Measurements from ENCODE around the gene RAD51B. TPM values are rescaled to one million over a fixed set of nuclear protein-coding genes. Genes with fewer than 3 reads are reported as not detected.
A peak's percentile ranks its signal among the peaks of the same experiment; 100 is the strongest.

RAD51B gene
- polyA plus RNA-seq, 1 donor (not counting 4 experiments of a cell fraction or from before 2014, with no cell fraction given) = 13.3 TPM

- Histone ChIP-seq H2AFZ (ENCODE audit: control insufficient read depth, low read length) (no peak overlapping the region), H3K27me3 (ENCODE audit: control insufficient read depth, extremely low read depth, insufficient read depth, low read length) (no peaks in the 10 kb centered on the region), H3K27ac (ENCODE audit: control insufficient read depth, insufficient read depth, low read length) (no peak overlapping the region), H3K4me1 (ENCODE audit: control insufficient read depth, extremely low read depth, insufficient read depth, low read length) (peaks cover 27% of the 10 kb centered on the region), H4K20me1 (ENCODE audit: control insufficient read depth, extremely low read depth, insufficient read depth, low read length) (no peaks in the 10 kb centered on the region), H3K9me1 (ENCODE audit: control insufficient read depth, extremely low read depth, insufficient read depth, low read length) (no peaks in the 10 kb centered on the region), H3K79me2 (ENCODE audit: control insufficient read depth, insufficient read depth, low read length) (no peaks in the 10 kb centered on the region), H3K9ac (ENCODE audit: control insufficient read depth, extremely low read depth, insufficient read depth, low read length) (no peak overlapping the region), H3K9me3 (ENCODE audit: control insufficient read depth, low read depth, low read length) (no peaks in the 10 kb centered on the region), H3K36me3 (ENCODE audit: control insufficient read depth in 2 of 2, extremely low read depth in 1 of 2, insufficient read depth in 2 of 2, low read length in 2 of 2) (no peaks in the 10 kb centered on the region), H3K4me3 (ENCODE audit: control insufficient read depth in 2 of 3, extremely low read depth in 1 of 3, insufficient read depth in 2 of 3, low read depth in 1 of 3, low read length in 3 of 3) (no peak overlapping the region), H3K4me2 (ENCODE audit: control insufficient read depth, extremely low read depth, insufficient read depth, low read depth, low read length) (no peak overlapping the region)
- dilution Hi-C loops (cut with MboI; ENCODE audit: extremely low pct_ligation_motif_present, low sequenced_read_pairs) = no loop called here
- TF ChIP-seq CTCF (optimal IDR thresholded peaks at IDR 0.05 in 1 of 3, IDR thresholded peaks at IDR 0.05 in 1 of 3, conservative IDR thresholded peaks at IDR 0.05 in 1 of 3; ENCODE audit: extremely low read depth in 1 of 3, insufficient read depth in 2 of 3, low read length in 3 of 3) (no peak), EZH2 (IDR thresholded peaks at IDR 0.05; ENCODE audit: low read length) (no peak)
- FAIRE-seq = no peak
- no peak for DNase-seq (ENCODE audit: low read depth, low spot score)
Observed at GRCh38 chr14:68109132-68109900, 289.7 kb downstream of the RAD51B start.

- no peak overlapping the region for H2AFZ ChIP-seq (ENCODE audit: control insufficient read depth, low read length)
- no peaks in the 10 kb centered on the region for H3K79me2 ChIP-seq (ENCODE audit: control insufficient read depth, insufficient read depth, low read length)
- H3K9me1 ChIP-seq (ENCODE audit: control insufficient read depth, extremely low read depth, insufficient read depth, low read length) = no peaks in the 10 kb centered on the region
- no peaks in the 10 kb centered on the region for H3K9me3 ChIP-seq (ENCODE audit: control insufficient read depth, low read depth, low read length)
- peaks cover 11% of the 10 kb centered on the region for H3K4me1 ChIP-seq (ENCODE audit: control insufficient read depth, extremely low read depth, insufficient read depth, low read length)
- no peak overlapping the region for H3K4me3 ChIP-seq (ENCODE audit: control insufficient read depth in 2 of 3, extremely low read depth in 1 of 3, insufficient read depth in 2 of 3, low read depth in 1 of 3, low read length in 3 of 3)
- H4K20me1 ChIP-seq (ENCODE audit: control insufficient read depth, extremely low read depth, insufficient read depth, low read length) = no peaks in the 10 kb centered on the region
- DNase-seq (ENCODE audit: low read depth, low spot score) (no peak), FAIRE-seq (peak; percentile 9)
- H3K27me3 ChIP-seq (ENCODE audit: control insufficient read depth, extremely low read depth, insufficient read depth, low read length) = no peaks in the 10 kb centered on the region
- dilution Hi-C loops (cut with MboI; ENCODE audit: extremely low pct_ligation_motif_present, low sequenced_read_pairs) = no loop called here
- no peak overlapping the region for H3K4me2 ChIP-seq (ENCODE audit: control insufficient read depth, extremely low read depth, insufficient read depth, low read depth, low read length)
- H3K36me3 ChIP-seq (ENCODE audit: control insufficient read depth in 2 of 2, extremely low read depth in 1 of 2, insufficient read depth in 2 of 2, low read length in 2 of 2) = no peaks in the 10 kb centered on the region
- H3K27ac ChIP-seq (ENCODE audit: control insufficient read depth, insufficient read depth, low read length) = no peak overlapping the region
- no peak overlapping the region for H3K9ac ChIP-seq (ENCODE audit: control insufficient read depth, extremely low read depth, insufficient read depth, low read length)
- TF ChIP-seq EZH2 (IDR thresholded peaks at IDR 0.05; ENCODE audit: low read length) (no peak), CTCF (optimal IDR thresholded peaks at IDR 0.05 in 1 of 3, IDR thresholded peaks at IDR 0.05 in 1 of 3, conservative IDR thresholded peaks at IDR 0.05 in 1 of 3; ENCODE audit: extremely low read depth in 1 of 3, insufficient read depth in 2 of 3, low read length in 3 of 3) (no peak)
Observed at GRCh38 chr14:68111097-68111852, 291.7 kb downstream of the RAD51B start.

Measured in keratinocyte (primary cell).